CMK (cell line): ENCODE measurements around the gene MYOCD.

ENCODE experiments used
- DNase-seq: peaks from one replicate; pipeline ENCODE4 v3.0.0-alpha.2; 2010; ENCODE audit warnings: low read depth

Gene MYOCD

GRCh38 chr17:12756786-12757185 lies 91.1 kb downstream of the MYOCD start:
- no peak for DNase-seq

GRCh38 chr17:12759090-12759489 lies 93.4 kb downstream of the MYOCD start:
- DNase-seq: no peak

GRCh38 chr17:12765548-12765947 lies 99.9 kb downstream of the MYOCD start:
- DNase-seq: no peak

- no peak for DNase-seq
These were observed 102.6 kb downstream of the MYOCD start for GRCh38 chr17:12768255-12768654.

GRCh38 chr17:12769981-12770380 lies 104.3 kb downstream of the MYOCD start:
- no peak for DNase-seq

- no peak for DNase-seq
These were observed 107.5 kb downstream of the MYOCD start for GRCh38 chr17:12773153-12773552.

GRCh38 chr17:12789075-12789480 lies 123.4 kb downstream of the MYOCD start:
- DNase-seq: no peak

- no peak for DNase-seq
These were observed 124.0 kb downstream of the MYOCD start, which contains the start of gene ARHGAP44 for GRCh38 chr17:12789481-12790248. ARHGAP44 (plus strand) TSS chr17:12789498; CDS start chr17:12789839, 341 bp downstream.

GRCh38 chr17:12790249-12791106 lies 124.8 kb downstream of the MYOCD start:
- no peak for DNase-seq

- no peak for DNase-seq
These were observed 129.3 kb downstream of the MYOCD start for GRCh38 chr17:12794919-12795532.

- no peak for DNase-seq
These were observed 135.2 kb downstream of the MYOCD start for GRCh38 chr17:12800855-12801365.

- no peak for DNase-seq
These were observed 140.9 kb downstream of the MYOCD start for GRCh38 chr17:12806630-12807029.

GRCh38 chr17:12808723-12809122 lies 143.0 kb downstream of the MYOCD start:
- DNase-seq: no peak

GRCh38 chr17:12812877-12813276 lies 147.2 kb downstream of the MYOCD start:
- DNase-seq: no peak

- no peak for DNase-seq
These were observed 148.0 kb downstream of the MYOCD start for GRCh38 chr17:12813664-12814063.

- DNase-seq: no peak
These were observed 149.0 kb downstream of the MYOCD start for GRCh38 chr17:12814718-12815117.

GRCh38 chr17:12815642-12816141 lies 150.0 kb downstream of the MYOCD start:
- peak; percentile 12 for DNase-seq
